ENCODE results near the gene F10. TPM values are rescaled to one million over a fixed set of nuclear protein-coding genes. Genes with fewer than 3 reads are reported as not detected.

The F10 gene
- total RNA-seq, 1 donor from 2014 or later, result 3.5 TPM

DNA sequence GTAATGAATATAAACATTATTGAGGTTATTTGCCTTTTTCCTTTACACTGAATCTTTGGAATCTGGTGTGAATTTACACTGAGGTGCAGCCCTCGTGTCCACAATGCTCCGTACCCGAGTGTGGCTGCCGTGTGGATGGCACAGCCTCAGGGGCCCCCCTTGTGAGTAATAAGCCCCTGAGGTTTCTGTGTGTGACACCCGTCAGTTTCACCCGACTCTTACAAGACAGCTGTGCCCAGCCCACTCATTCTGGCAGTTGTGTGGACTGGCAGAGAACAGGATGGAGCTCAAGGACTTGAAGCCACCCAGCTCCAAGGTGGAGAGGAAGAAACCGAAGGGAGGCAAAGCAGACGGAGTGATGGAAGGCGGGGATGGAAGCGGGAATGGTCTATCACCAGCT lies 43.7 kb downstream of the F10 start:
- Histone ChIP-seq H3K4me3 (no peak overlapping the region), H3K27ac (replicated peaks) (no peak overlapping the region), H3K27me3 (ENCODE audit: low read depth) (peaks cover 13% of the 10 kb centered on the region), H3K9me3 (replicated peaks) (peaks cover 8% of the 10 kb centered on the region), H3K4me1 (peaks cover 19% of the 10 kb centered on the region), H3K36me3 (peaks cover 29% of the 10 kb centered on the region)
- intact Hi-C loops (cut with micrococcal nuclease), result no loop called here
- TF ChIP-seq, protein P1, sequence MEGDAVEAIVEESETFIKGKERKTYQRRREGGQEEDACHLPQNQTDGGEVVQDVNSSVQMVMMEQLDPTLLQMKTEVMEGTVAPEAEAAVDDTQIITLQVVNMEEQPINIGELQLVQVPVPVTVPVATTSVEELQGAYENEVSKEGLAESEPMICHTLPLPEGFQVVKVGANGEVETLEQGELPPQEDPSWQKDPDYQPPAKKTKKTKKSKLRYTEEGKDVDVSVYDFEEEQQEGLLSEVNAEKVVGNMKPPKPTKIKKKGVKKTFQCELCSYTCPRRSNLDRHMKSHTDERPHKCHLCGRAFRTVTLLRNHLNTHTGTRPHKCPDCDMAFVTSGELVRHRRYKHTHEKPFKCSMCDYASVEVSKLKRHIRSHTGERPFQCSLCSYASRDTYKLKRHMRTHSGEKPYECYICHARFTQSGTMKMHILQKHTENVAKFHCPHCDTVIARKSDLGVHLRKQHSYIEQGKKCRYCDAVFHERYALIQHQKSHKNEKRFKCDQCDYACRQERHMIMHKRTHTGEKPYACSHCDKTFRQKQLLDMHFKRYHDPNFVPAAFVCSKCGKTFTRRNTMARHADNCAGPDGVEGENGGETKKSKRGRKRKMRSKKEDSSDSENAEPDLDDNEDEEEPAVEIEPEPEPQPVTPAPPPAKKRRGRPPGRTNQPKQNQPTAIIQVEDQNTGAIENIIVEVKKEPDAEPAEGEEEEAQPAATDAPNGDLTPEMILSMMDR (IDR thresholded peaks at IDR 0.05; ENCODE audit: borderline replicate concordance), result no peak
- DNase-seq, result no peak

DNA sequence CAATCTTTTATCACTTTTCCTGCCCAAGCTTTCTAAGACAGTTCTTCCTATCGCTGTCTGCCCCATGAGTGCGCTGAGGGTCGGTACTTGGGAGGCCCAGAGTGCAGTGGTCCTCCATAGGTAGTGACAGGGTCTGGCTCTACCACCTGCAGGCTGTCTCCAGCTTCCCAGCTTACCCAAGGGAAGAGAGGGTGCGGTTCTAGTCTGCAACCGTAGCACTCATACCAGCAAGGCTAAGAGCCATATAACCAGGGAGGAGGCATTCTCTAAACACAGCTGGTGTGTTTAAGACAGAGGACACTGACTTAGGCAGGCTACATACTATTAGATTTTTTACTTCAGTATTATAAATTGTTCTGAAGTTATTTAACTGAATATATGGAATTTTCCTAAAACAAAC lies 44.1 kb downstream of the F10 start:
- Histone ChIP-seq H3K4me3 (no peak overlapping the region), H3K27ac (replicated peaks) (no peak overlapping the region), H3K4me1 (peaks cover 19% of the 10 kb centered on the region), H3K9me3 (replicated peaks) (peaks cover 8% of the 10 kb centered on the region), H3K36me3 (peaks cover 33% of the 10 kb centered on the region), H3K27me3 (ENCODE audit: low read depth) (peaks cover 9% of the 10 kb centered on the region)
- intact Hi-C loops (cut with micrococcal nuclease), result no loop called here
- TF ChIP-seq, protein P1 (IDR thresholded peaks at IDR 0.05; ENCODE audit: borderline replicate concordance), result no peak
- DNase-seq, result no peak

DNA sequence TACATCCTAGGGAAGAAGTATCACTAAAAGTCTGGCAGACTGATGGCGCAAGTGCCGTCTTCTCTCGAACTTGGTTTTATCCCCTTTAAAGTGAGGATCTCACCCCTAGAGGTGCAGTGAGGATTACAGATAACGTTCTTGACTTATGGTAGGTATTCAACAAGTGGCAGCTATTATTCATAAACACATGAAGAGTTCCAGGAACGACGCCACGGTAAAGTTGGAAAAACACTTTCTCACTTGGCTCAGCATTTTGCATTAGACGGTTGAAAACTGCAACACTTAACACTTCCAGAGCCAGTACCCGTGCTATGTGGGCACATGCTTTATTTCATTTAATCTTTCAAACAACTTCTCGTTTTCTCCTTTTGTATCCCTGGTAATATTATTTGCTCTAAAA lies 44.6 kb downstream of the F10 start:
- no peak overlapping the region for H3K27ac ChIP-seq (replicated peaks)
- peaks cover 8% of the 10 kb centered on the region for H3K9me3 ChIP-seq (replicated peaks)
- peaks cover 36% of the 10 kb centered on the region for H3K36me3 ChIP-seq
- intact Hi-C loops (cut with micrococcal nuclease), result no loop called here
- TF ChIP-seq, protein P1 (IDR thresholded peaks at IDR 0.05; ENCODE audit: borderline replicate concordance), result no peak
- peaks cover 19% of the 10 kb centered on the region for H3K4me1 ChIP-seq
- no peak overlapping the region for H3K4me3 ChIP-seq
- DNase-seq, result no peak
- peaks cover 9% of the 10 kb centered on the region for H3K27me3 ChIP-seq (ENCODE audit: low read depth)

DNA sequence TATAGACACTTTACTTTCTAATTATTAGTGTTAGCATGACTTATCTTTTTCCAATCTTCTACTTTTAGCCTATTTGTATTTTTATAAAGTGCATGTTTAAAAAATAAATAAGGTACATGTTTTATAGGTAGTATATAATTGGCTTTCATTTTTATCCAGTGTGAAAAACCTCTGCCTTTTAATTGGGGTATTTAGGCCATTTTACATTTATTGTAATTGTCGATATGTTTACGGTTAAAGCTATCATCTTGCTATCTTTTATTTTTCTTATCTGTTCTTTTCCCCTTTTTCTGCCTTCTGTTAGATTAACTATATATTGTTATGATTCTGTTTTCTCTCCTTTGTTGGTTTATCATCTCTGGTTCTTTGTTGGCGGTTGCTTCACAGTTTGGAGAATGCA lies 45.0 kb downstream of the F10 start:
- intact Hi-C loops (cut with micrococcal nuclease), result no loop called here
- Histone ChIP-seq H3K9me3 (replicated peaks) (peaks cover 8% of the 10 kb centered on the region), H3K27me3 (ENCODE audit: low read depth) (peaks cover 9% of the 10 kb centered on the region), H3K27ac (replicated peaks) (no peak overlapping the region), H3K36me3 (peaks cover 36% of the 10 kb centered on the region), H3K4me3 (no peak overlapping the region), H3K4me1 (peaks cover 19% of the 10 kb centered on the region)
- no peak for DNase-seq
- TF ChIP-seq, protein P1 (IDR thresholded peaks at IDR 0.05; ENCODE audit: borderline replicate concordance), result no peak

DNA sequence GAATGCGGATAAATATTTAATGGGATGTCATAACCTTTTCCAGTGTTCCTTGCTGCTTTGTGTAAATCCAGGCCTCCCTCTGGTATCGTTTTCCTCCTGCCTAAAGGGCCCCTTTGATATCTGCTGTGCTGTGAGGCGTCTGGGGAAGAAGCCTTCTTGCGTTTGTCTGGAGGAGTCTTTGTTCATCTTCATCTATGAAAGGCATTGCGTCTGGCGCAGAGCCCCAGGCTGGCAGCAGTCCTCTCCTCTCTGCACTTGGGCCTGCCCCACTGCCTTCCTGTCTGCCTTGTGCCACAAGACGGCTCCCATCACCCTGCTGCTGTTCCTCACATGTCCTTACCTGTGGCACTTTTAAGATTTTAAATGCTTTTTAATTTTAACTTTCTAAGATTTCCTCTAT lies 45.6 kb downstream of the F10 start:
- TF ChIP-seq, protein P1 (IDR thresholded peaks at IDR 0.05; ENCODE audit: borderline replicate concordance), result no peak
- Histone ChIP-seq H3K9me3 (replicated peaks) (peaks cover 8% of the 10 kb centered on the region), H3K27ac (replicated peaks) (no peak overlapping the region), H3K27me3 (ENCODE audit: low read depth) (peaks cover 3% of the 10 kb centered on the region), H3K4me3 (no peak overlapping the region), H3K4me1 (peaks cover 19% of the 10 kb centered on the region), H3K36me3 (peaks cover 36% of the 10 kb centered on the region)
- intact Hi-C loops (cut with micrococcal nuclease), result no loop called here
- DNase-seq, result no peak
